H9 (cell line): ENCODE results near the gene RAP1GAP2. TPM values are rescaled to one million over a fixed set of nuclear protein-coding genes. Genes with fewer than 3 reads are reported as not detected.

Experiments
- DNase-seq: peaks from one replicate; pipeline ENCODE4 v3.0.0-alpha.2; 2017
- H2AFZ ChIP-seq: one replicate; pipeline ENCODE4 v1.6.1; 2013; ENCODE audit warnings: mild to moderate bottlenecking, low read length, control low read depth, moderate library complexity
- H2AK5ac ChIP-seq: 2 replicates; pipeline ENCODE4 v1.6.1; 2013; ENCODE audit warnings: low read length, control low read depth, mixed read lengths; ENCODE audit not compliant: insufficient read length
- H2BK120ac ChIP-seq: one replicate; pipeline ENCODE4 v1.6.1; 2013; ENCODE audit warnings: low read depth, mild to moderate bottlenecking, low read length, control low read depth, inconsistent platforms; ENCODE audit not compliant: poor library complexity, severe bottlenecking
- H2BK12ac ChIP-seq: 2 replicates; pipeline ENCODE4 v1.6.1; 2013; ENCODE audit warnings: low read length, control low read depth, mixed read lengths, low read depth; ENCODE audit not compliant: insufficient read length
- H2BK15ac ChIP-seq: 2 replicates; pipeline ENCODE4 v1.6.1; 2013; ENCODE audit warnings: low read depth, low read length, control low read depth
- H2BK20ac ChIP-seq: one replicate; pipeline ENCODE4 v1.6.1; 2013; ENCODE audit warnings: low read depth, mild to moderate bottlenecking, low read length, control low read depth, inconsistent platforms; ENCODE audit not compliant: poor library complexity, severe bottlenecking
- H2BK5ac ChIP-seq: 2 replicates; pipeline ENCODE4 v1.6.1; 2013; ENCODE audit warnings: low read length, control low read depth, mixed read lengths; ENCODE audit not compliant: insufficient read length
- H3K14ac ChIP-seq: 2 replicates; pipeline ENCODE4 v1.6.1; 2013; ENCODE audit warnings: low read length, control low read depth; ENCODE audit not compliant: insufficient read depth
- H3K18ac ChIP-seq: 2 replicates; pipeline ENCODE4 v1.6.1; 2013; ENCODE audit warnings: low read depth, mild to moderate bottlenecking, mixed read lengths, low read length, control low read depth; ENCODE audit not compliant: insufficient read length
- H3K23ac ChIP-seq: 2 replicates; pipeline ENCODE4 v1.6.1; 2013; ENCODE audit warnings: low read length, control low read depth, mixed read lengths, low read depth; ENCODE audit not compliant: insufficient read length
- H3K23me2 ChIP-seq: 2 replicates; pipeline ENCODE4 v1.6.1; 2013; ENCODE audit warnings: low read depth, mild to moderate bottlenecking, mixed read lengths, low read length, control low read depth; ENCODE audit not compliant: insufficient read length, poor library complexity, severe bottlenecking
- H3K27ac ChIP-seq: 2 replicates; pipeline ENCODE4 v1.5.1; 2013; ENCODE audit warnings: low read length, control low read depth, mixed read lengths, low read depth; ENCODE audit not compliant: insufficient read length
- H3K27me3 ChIP-seq: 2 replicates; pipeline ENCODE4 v1.6.1; 2013; ENCODE audit warnings: low read length, control low read depth, inconsistent platforms; ENCODE audit not compliant: insufficient read depth
- H3K4ac ChIP-seq: 2 replicates; pipeline ENCODE4 v1.6.1; 2013; ENCODE audit warnings: low read depth, mild to moderate bottlenecking, control low read depth, inconsistent platforms, low read length, moderate library complexity
- H3K4me1 ChIP-seq: 2 replicates; pipeline ENCODE4 v1.6.1; 2013; ENCODE audit warnings: low read length, control low read depth, inconsistent platforms; ENCODE audit not compliant: insufficient read depth
- H3K4me2 ChIP-seq: 2 replicates; pipeline ENCODE4 v1.6.1; 2013; ENCODE audit warnings: low read length, control low read depth, mixed read lengths; ENCODE audit not compliant: insufficient read length, insufficient read depth
- H3K56ac ChIP-seq: 2 replicates; pipeline ENCODE4 v1.6.1; 2013; ENCODE audit warnings: low read depth, mild to moderate bottlenecking, mixed read lengths, low read length, control low read depth; ENCODE audit not compliant: insufficient read length
- H3K79me1 ChIP-seq: 2 replicates; pipeline ENCODE4 v1.6.1; 2013; ENCODE audit warnings: low read depth, mild to moderate bottlenecking, moderate library complexity, low read length, control low read depth, inconsistent platforms; ENCODE audit not compliant: insufficient read depth, poor library complexity, severe bottlenecking
- H3K79me2 ChIP-seq: 2 replicates; pipeline ENCODE4 v1.6.1; 2013; ENCODE audit warnings: low read length, control low read depth, inconsistent platforms; ENCODE audit not compliant: insufficient read depth
- H3K9ac ChIP-seq: 2 replicates; pipeline ENCODE4 v1.6.1; 2013; ENCODE audit warnings: low read length, control low read depth, mixed read lengths; ENCODE audit not compliant: insufficient read length; ENCODE audit errors: extremely low read depth
- H3K9me3 ChIP-seq: one replicate; pipeline ENCODE4 v1.6.1; 2013; ENCODE audit warnings: low read depth, low read length, inconsistent platforms; ENCODE audit not compliant: control insufficient read depth
- H3T11ph ChIP-seq: one replicate; pipeline ENCODE4 v1.6.1; 2013; ENCODE audit warnings: mild to moderate bottlenecking, low read length, control low read depth, inconsistent platforms
- H4K20me1 ChIP-seq: one replicate; pipeline ENCODE4 v1.6.1; 2013; ENCODE audit not compliant: control insufficient read depth, insufficient read length, insufficient read depth
- H4K5ac ChIP-seq: 2 replicates; pipeline ENCODE4 v1.6.1; 2013; ENCODE audit warnings: low read depth, mild to moderate bottlenecking, mixed read lengths, low read length, control low read depth; ENCODE audit not compliant: insufficient read length
- H4K8ac ChIP-seq: replicated peaks from 2 replicates; pipeline ENCODE4 v1.6.1; 2013; ENCODE audit warnings: low read length, control low read depth, mixed read lengths, low read depth; ENCODE audit not compliant: insufficient read length
- H4K91ac ChIP-seq: 2 replicates; pipeline ENCODE4 v1.6.1; 2013; ENCODE audit warnings: low read depth, mild to moderate bottlenecking, moderate library complexity, mixed read lengths, low read length, control low read depth; ENCODE audit not compliant: insufficient read length
- H3K27ac Mint-ChIP-seq, 3 experiments: 2 replicates in 2 of 3; 3 replicates in 1 of 3; pipeline ENCODE4 v1.8.0; 2020 to 2021; ENCODE audit warnings: mixed read lengths in 3 of 3, mild to moderate bottlenecking in 1 of 3, moderate library complexity in 1 of 3
- H3K27me3 Mint-ChIP-seq: 2 replicates; pipeline ENCODE4 v1.8.0; 2021; ENCODE audit warnings: low read depth, mild to moderate bottlenecking, moderate library complexity, mixed read lengths
- H3K36me3 Mint-ChIP-seq, 3 experiments: 2 replicates in 2 of 3; 3 replicates in 1 of 3; pipeline ENCODE4 v1.8.0; 2020 to 2021; ENCODE audit warnings: low read depth in 3 of 3, mixed read lengths in 3 of 3; ENCODE audit not compliant: insufficient read depth in 1 of 3
- H3K4me1 Mint-ChIP-seq, 2 experiments: 2 replicates each; pipeline ENCODE4 v1.8.0; 2020; ENCODE audit warnings: mixed read lengths in 2 of 2
- H3K4me3 Mint-ChIP-seq, 2 experiments: 2 replicates in 1 of 2; 3 replicates in 1 of 2; pipeline ENCODE4 v1.8.0; 2020 to 2021; ENCODE audit warnings: mild to moderate bottlenecking in 2 of 2, mixed read lengths in 2 of 2, moderate library complexity in 1 of 2
- H3K9me3 Mint-ChIP-seq, 2 experiments: 2 replicates in 1 of 2; 3 replicates in 1 of 2; pipeline ENCODE4 v1.8.0; 2020; ENCODE audit warnings: mild to moderate bottlenecking in 2 of 2, mixed read lengths in 2 of 2, moderate library complexity in 1 of 2
- CTCF ChIP-seq: fragments of 200-600 bp; sonication (generic); conservative IDR thresholded peaks from 3 replicates; pipeline ENCODE4 v1.8.0; 2021; ENCODE audit warnings: antibody characterized with exemption, mild to moderate bottlenecking
- WGBS: extraction: QIAGEN DNeasy Blood & Tissue Kit; methylation state at CpG from one replicate; pipeline ENCODE4 v1.1.7; 2013; ENCODE audit warnings: missing lambda C conversion rate, low lambda C conversion rate, mixed read lengths; ENCODE audit not compliant: insufficient read length; ENCODE audit errors: extremely low coverage; 5-methylcytosine and 5-hydroxymethylcytosine counted together
- total RNA-seq: library from RNA; stranded (reverse); gene quantifications from 2 replicates; pipeline ENCODE4 v1.2.1, GENCODE V29; 2021

The RAP1GAP2 gene
- total RNA-seq, 1 experiment from 2014 or later: 33.8 TPM

- Mint-ChIP-seq H3K9me3 (no peaks in the 10 kb centered on the region), H3K4me3 (no peak overlapping the region), H3K27me3 (no peaks in the 10 kb centered on the region), H3K36me3 (peaks cover 0 to 16% (median 10%) of the 10 kb centered on the region in 3 experiments; a peak in 4 of 7 replicates), H3K27ac (no peak overlapping the region), H3K4me1 (no peaks in the 10 kb centered on the region)
- H3K23ac ChIP-seq: no peak overlapping the region
- DNase-seq: no peak
- H3K23me2 ChIP-seq: no peaks in the 10 kb centered on the region
- no peak overlapping the region for H3K56ac ChIP-seq
- no peak overlapping the region for H3K9ac ChIP-seq
- no peak overlapping the region for H3T11ph ChIP-seq
- no peak overlapping the region for H3K27ac ChIP-seq
- H4K91ac ChIP-seq: no peak overlapping the region
- WGBS: no CpG with 5 or more reads among the region's 2 CpGs
- H3K9me3 ChIP-seq: no peaks in the 10 kb centered on the region
- H3K4me1 ChIP-seq: no peaks in the 10 kb centered on the region
- no peak overlapping the region for H3K4me2 ChIP-seq
- no peak overlapping the region for H2AK5ac ChIP-seq
- no peak overlapping the region for H4K5ac ChIP-seq
- no peak for TF ChIP-seq CTCF
- no peak overlapping the region for H2AFZ ChIP-seq
- no peaks in the 10 kb centered on the region for H4K20me1 ChIP-seq
- H2BK120ac ChIP-seq: no peak overlapping the region
- H2BK12ac ChIP-seq: no peak overlapping the region
- H2BK20ac ChIP-seq: no peak overlapping the region
- H2BK5ac ChIP-seq: no peak overlapping the region
- no peak overlapping the region for H3K14ac ChIP-seq
- no peak overlapping the region for H3K18ac ChIP-seq
- no peak overlapping the region for H4K8ac ChIP-seq
- H3K4ac ChIP-seq: no peak overlapping the region
- H3K79me1 ChIP-seq: no peaks in the 10 kb centered on the region
- H2BK15ac ChIP-seq: no peak overlapping the region
- no peaks in the 10 kb centered on the region for H3K79me2 ChIP-seq
- no peaks in the 10 kb centered on the region for H3K27me3 ChIP-seq
Measured at GRCh38 chr17:2971851-2972250, 175.6 kb downstream of the RAP1GAP2 start.
